Left colon (tissue), 2 donors: ENCODE data around the gene TDRD1. TPM values are rescaled to one million over a fixed set of nuclear protein-coding genes. Genes with fewer than 3 reads are reported as not detected.

ENCODE experiments used
- ATAC-seq: fragments of 200-7000 bp; cut with Tn5 transposase; one replicate; pipeline ENCODE4 v1.9.1; 2020; ENCODE audit warnings: mild to moderate bottlenecking, moderate library complexity
- DNase-seq, 2 donors: peaks; one replicate each; pipeline ENCODE4 v3.0.0-alpha.2; 2020
- intact Hi-C, 2 donors: fragments of 100-400 bp; cut with DNase I in 1 of 2; cut with micrococcal nuclease in 1 of 2; formaldehyde crosslinking; loops; one replicate each; pipeline versions ENCODE4 v1.11.2 to v1.14.0; 2022; cut with DNase I, micrococcal nuclease
- total RNA-seq, 2 donors: library from RNA; stranded (reverse); fragmentation: NEBNext Ultra II Directional; extraction: Animal tissue kit (Norgen Biotek cat#: 25700); gene quantifications; one replicate each; pipeline ENCODE4 v1.2.1, GENCODE V29; 2021
- donor health status: DM: no; HTN: no; CAD: no.
- donor health status: DM: yes; HTN: yes; CAD: no.

TDRD1 gene
- total RNA-seq, 2 donors from 2014 or later, result 0.64 to 2.9 TPM

- intact Hi-C loops, result no loop called here
- DNase-seq (no peak), ATAC-seq (no peak)
Measured at GRCh38 chr10:114255227-114255626, 76.1 kb downstream of the TDRD1 start.

GRCh38 chr10:114256008-114256765, 77.0 kb downstream of the TDRD1 start:
- intact Hi-C loops, result no loop called here
- ATAC-seq (no peak), DNase-seq (no peak)

- ATAC-seq (no peak), DNase-seq (no peak)
- intact Hi-C loops, result no loop called here
Measured at GRCh38 chr10:114256822-114257221, 77.7 kb downstream of the TDRD1 start.

- no peak for DNase-seq
- intact Hi-C loops, result no loop called here
Measured at GRCh38 chr10:114257498-114257897, 78.3 kb downstream of the TDRD1 start.

GRCh38 chr10:114258274-114258840, 79.2 kb downstream of the TDRD1 start:
- peak; percentile 93 for ATAC-seq
- peak in 1 of 2 donors; percentile 38 for DNase-seq
- intact Hi-C loops, result no loop called here

More at GRCh38 chr10:114257498-114257897, 78.3 kb downstream of the TDRD1 start:
- ATAC-seq, result no peak

GRCh38 chr10:114259824-114260223, 80.7 kb downstream of the TDRD1 start:
- ATAC-seq, result no peak
- intact Hi-C loops, result no loop called here

GRCh38 chr10:114260366-114260765, 81.2 kb downstream of the TDRD1 start:
- no peak for ATAC-seq
- DNase-seq, result no peak
- intact Hi-C loops, result no loop called here

More at GRCh38 chr10:114259824-114260223, 80.7 kb downstream of the TDRD1 start:
- no peak for DNase-seq

- ATAC-seq, result no peak
- intact Hi-C loops, result no loop called here
- no peak for DNase-seq
Measured at GRCh38 chr10:114261076-114261475, 81.9 kb downstream of the TDRD1 start.

GRCh38 chr10:114262496-114262895, 83.3 kb downstream of the TDRD1 start:
- no peak for ATAC-seq
- intact Hi-C loops, result no loop called here
- no peak for DNase-seq

GRCh38 chr10:114265392-114266053, 86.4 kb downstream of the TDRD1 start:
- no peak for DNase-seq
- ATAC-seq, result no peak
- intact Hi-C loops, result no loop called here

- intact Hi-C loops, result no loop called here
- ATAC-seq (peak; percentile 30), DNase-seq (no peak)
Measured at GRCh38 chr10:114266521-114266920, 87.4 kb downstream of the TDRD1 start.

GRCh38 chr10:114271075-114271778, 92.1 kb downstream of the TDRD1 start:
- ATAC-seq, result peak; percentile 93
- intact Hi-C loops, result no loop called here
- peak in 1 of 2 donors; percentile 48 for DNase-seq

- intact Hi-C loops, result no loop called here
- ATAC-seq (no peak), DNase-seq (no peak)
Measured at GRCh38 chr10:114271779-114272167, 92.6 kb downstream of the TDRD1 start.

- intact Hi-C loops, result no loop called here
- DNase-seq (no peak), ATAC-seq (no peak)
Measured at GRCh38 chr10:114272696-114273095, 93.5 kb downstream of the TDRD1 start.

GRCh38 chr10:114273910-114274309, 94.8 kb downstream of the TDRD1 start:
- ATAC-seq (no peak), DNase-seq (no peak)
- intact Hi-C loops, result no loop called here

- ATAC-seq (no peak), DNase-seq (no peak)
- intact Hi-C loops, result no loop called here
Measured at GRCh38 chr10:114274616-114275453, 95.7 kb downstream of the TDRD1 start.

GRCh38 chr10:114276066-114276465, 96.9 kb downstream of the TDRD1 start:
- intact Hi-C loops, result no loop called here
- no peak for ATAC-seq
- no peak for DNase-seq

- DNase-seq, result no peak
- no peak for ATAC-seq
Measured at GRCh38 chr10:114276671-114277070, 97.5 kb downstream of the TDRD1 start.

More at GRCh38 chr10:114276671-114277070, 97.5 kb downstream of the TDRD1 start:
- intact Hi-C loops, result no loop called here
